HepG2 (cell line): ENCODE results near the gene WDR11. TPM values are rescaled to one million over a fixed set of nuclear protein-coding genes. Genes with fewer than 3 reads are reported as not detected.
A peak's percentile ranks its signal among the peaks of the same experiment; 100 is the strongest.

Source experiments
- AKAP8 ChIP-seq: sonication (generic); formaldehyde crosslinking; IDR thresholded peaks from 2 replicates; pipeline ENCODE4 v1.5.1; 2020; ENCODE audit warnings: mild to moderate bottlenecking, missing genetic modification reagents
- GATA4 ChIP-seq: sonication (generic); IDR thresholded peaks from 2 replicates; pipeline ENCODE4 v1.6.1; 2016; ENCODE audit warnings: antibody characterized with exemption, low read depth, borderline replicate concordance
- MLLT10 ChIP-seq: sonication (generic); formaldehyde crosslinking; IDR thresholded peaks from 2 replicates; pipeline ENCODE4 v1.4.0; 2020; ENCODE audit warnings: missing genetic modification reagents
- ZNF136 ChIP-seq: sonication (generic); formaldehyde crosslinking; IDR thresholded peaks from 2 replicates; pipeline ENCODE4 v1.8.1; 2022; ENCODE audit warnings: low read depth, mild to moderate bottlenecking, moderate library complexity, missing genetic modification reagents
- ZNF562 ChIP-seq: sonication (generic); formaldehyde crosslinking; IDR thresholded peaks from 2 replicates; pipeline ENCODE4 v1.8.0; 2022; ENCODE audit warnings: missing genetic modification reagents, borderline replicate concordance
- ZNF629 ChIP-seq: sonication (generic); formaldehyde crosslinking; conservative IDR thresholded peaks from 2 replicates; pipeline ENCODE4 v1.5.0; 2020; ENCODE audit warnings: missing genetic modification reagents
- ZSCAN21 ChIP-seq: sonication (generic); formaldehyde crosslinking; IDR thresholded peaks from 2 replicates; pipeline ENCODE4 v1.8.0; 2022; ENCODE audit warnings: mild to moderate bottlenecking, missing genetic modification reagents, moderate library complexity, borderline replicate concordance
- polyA plus RNA-seq, 8 experiments: library from polyadenylated mRNA; depleted of rRNA in 3 of 8; stranded (reverse) in 7 of 8; unstranded in 1 of 8; fragments of >200 nt; fragmentation: Illumina TruSeq in 4 of 8; extraction: Trizol in 4 of 8; gene quantifications; 2 replicates each; pipeline versions ENCODE4 v1.2.1 to v1.2.3, GENCODE V29; 2011 to 2016; ENCODE audit warnings: low read depth in 4 of 8, missing spikeins in 1 of 8, mixed read lengths in 1 of 8; ENCODE audit not compliant: insufficient read depth in 1 of 8
- total RNA-seq, 5 experiments: library from RNA; depleted of rRNA; stranded (reverse); fragments of >200 nt; fragmentation: Illumina TruSeq; extraction: Trizol; gene quantifications; 2 replicates each; pipeline ENCODE4 v1.2.3, GENCODE V29; 2016; ENCODE audit warnings: low read depth in 1 of 5
- TF ChIP-seq, protein P1 (sequence below), 2 experiments: fragments of 450-650 bp in 1 of 2; sonication (generic) in 1 of 2; formaldehyde crosslinking in 1 of 2; IDR thresholded peaks; 2 replicates each; pipeline versions ENCODE4 v1.6.1 to v1.8.0; 2016 to 2022; ENCODE audit warnings: antibody characterized with exemption in 1 of 2, mild to moderate bottlenecking in 1 of 2, missing genetic modification reagents in 1 of 2
- TF ChIP-seq, protein P2 (sequence below): sonication (generic); formaldehyde crosslinking; IDR thresholded peaks from 2 replicates; pipeline ENCODE4 v1.4.0; 2020; ENCODE audit warnings: mild to moderate bottlenecking, missing genetic modification reagents, borderline replicate concordance
- TF ChIP-seq, protein P3 (sequence below): sonication (generic); formaldehyde crosslinking; IDR thresholded peaks from 2 replicates; pipeline ENCODE4 v1.5.0; 2020; ENCODE audit warnings: mild to moderate bottlenecking, low read depth, missing genetic modification reagents, borderline replicate concordance
- TF ChIP-seq, protein P4 (sequence below): sonication (generic); formaldehyde crosslinking; IDR thresholded peaks from 2 replicates; pipeline ENCODE4 v1.4.0; 2020; ENCODE audit warnings: missing genetic modification reagents, mild to moderate bottlenecking, borderline replicate concordance

Gene WDR11
- total and polyA plus RNA-seq, 2 of the 13 experiments (the other 11 are each of a cell fraction or from before 2014, with no cell fraction given), result 38.0 to 45.2 TPM

DNA sequence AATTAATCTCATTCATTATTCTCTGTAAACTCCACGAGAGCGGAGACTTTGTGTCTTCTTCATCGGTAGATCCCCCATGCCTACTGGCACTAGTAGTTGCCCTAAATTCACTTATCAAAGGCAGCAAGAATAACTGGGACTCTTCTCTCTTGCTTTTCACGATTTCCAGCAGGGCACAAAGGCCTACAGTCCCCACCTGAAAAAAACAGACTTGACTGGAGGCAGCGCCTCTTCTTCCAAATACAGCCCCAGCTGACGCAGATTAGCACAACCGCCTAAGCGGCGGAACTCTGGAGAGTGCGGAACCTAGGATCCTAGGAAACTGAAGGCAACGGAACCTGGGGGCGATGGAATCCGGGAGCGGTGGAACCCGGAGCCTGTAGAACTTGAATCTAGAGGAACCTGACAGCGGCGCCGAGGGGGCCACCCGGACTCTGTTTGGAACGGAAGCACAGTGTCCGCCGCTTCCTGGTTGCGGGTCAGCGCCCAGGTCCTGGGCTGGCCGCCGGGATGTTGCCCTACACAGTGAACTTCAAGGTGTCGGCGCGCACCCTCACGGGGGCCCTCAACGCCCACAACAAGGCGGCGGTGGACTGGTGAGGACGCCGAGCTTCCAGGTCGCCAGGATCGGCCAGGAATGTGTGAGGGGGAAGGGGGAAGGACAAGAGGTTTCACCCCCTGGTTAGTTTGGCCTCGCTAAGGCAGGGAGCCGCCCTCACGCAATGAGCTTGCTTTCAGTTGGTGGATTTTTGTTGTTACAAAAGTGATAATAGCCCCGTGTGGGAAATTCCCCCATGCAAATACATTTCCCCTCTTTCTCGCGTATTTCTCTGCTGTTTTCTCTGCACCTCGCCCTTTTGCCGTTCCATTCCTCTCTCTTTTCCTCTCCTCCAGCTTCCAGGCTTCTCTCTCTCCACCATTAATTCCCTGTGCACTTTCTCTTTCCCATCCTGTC, at the start of gene WDR11 (continued):
- TF ChIP-seq, protein P1, sequence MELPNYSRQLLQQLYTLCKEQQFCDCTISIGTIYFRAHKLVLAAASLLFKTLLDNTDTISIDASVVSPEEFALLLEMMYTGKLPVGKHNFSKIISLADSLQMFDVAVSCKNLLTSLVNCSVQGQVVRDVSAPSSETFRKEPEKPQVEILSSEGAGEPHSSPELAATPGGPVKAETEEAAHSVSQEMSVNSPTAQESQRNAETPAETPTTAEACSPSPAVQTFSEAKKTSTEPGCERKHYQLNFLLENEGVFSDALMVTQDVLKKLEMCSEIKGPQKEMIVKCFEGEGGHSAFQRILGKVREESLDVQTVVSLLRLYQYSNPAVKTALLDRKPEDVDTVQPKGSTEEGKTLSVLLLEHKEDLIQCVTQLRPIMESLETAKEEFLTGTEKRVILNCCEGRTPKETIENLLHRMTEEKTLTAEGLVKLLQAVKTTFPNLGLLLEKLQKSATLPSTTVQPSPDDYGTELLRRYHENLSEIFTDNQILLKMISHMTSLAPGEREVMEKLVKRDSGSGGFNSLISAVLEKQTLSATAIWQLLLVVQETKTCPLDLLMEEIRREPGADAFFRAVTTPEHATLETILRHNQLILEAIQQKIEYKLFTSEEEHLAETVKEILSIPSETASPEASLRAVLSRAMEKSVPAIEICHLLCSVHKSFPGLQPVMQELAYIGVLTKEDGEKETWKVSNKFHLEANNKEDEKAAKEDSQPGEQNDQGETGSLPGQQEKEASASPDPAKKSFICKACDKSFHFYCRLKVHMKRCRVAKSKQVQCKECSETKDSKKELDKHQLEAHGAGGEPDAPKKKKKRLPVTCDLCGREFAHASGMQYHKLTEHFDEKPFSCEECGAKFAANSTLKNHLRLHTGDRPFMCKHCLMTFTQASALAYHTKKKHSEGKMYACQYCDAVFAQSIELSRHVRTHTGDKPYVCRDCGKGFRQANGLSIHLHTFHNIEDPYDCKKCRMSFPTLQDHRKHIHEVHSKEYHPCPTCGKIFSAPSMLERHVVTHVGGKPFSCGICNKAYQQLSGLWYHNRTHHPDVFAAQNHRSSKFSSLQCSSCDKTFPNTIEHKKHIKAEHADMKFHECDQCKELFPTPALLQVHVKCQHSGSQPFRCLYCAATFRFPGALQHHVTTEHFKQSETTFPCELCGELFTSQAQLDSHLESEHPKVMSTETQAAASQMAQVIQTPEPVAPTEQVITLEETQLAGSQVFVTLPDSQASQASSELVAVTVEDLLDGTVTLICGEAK (IDR thresholded peaks at IDR 0.05), result peak; percentile 94
- TF ChIP-seq, protein P1 (CRISPR knock-in tag; IDR thresholded peaks at IDR 0.05), result peak; percentile 93
- TF ChIP-seq, protein P2, sequence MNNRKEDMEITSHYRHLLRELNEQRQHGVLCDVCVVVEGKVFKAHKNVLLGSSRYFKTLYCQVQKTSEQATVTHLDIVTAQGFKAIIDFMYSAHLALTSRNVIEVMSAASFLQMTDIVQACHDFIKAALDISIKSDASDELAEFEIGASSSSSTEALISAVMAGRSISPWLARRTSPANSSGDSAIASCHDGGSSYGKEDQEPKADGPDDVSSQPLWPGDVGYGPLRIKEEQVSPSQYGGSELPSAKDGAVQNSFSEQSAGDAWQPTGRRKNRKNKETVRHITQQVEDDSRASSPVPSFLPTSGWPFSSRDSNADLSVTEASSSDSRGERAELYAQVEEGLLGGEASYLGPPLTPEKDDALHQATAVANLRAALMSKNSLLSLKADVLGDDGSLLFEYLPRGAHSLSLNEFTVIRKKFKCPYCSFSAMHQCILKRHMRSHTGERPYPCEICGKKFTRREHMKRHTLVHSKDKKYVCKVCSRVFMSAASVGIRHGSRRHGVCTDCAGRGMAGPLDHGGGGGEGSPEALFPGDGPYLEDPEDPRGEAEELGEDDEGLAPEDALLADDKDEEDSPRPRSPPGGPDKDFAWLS, result 0 out of 2 replicates have a peak, but pooled peaks have one; percentile 56
- 0 out of 2 replicates have a peak, but pooled peaks have one; percentile 36 for TF ChIP-seq ZNF136
- no peak for TF ChIP-seq MLLT10 (CRISPR knock-in tag)
- TF ChIP-seq AKAP8 (CRISPR knock-in tag), result no peak
- no peak for TF ChIP-seq ZNF629 (CRISPR knock-in tag)
- TF ChIP-seq, protein P3, sequence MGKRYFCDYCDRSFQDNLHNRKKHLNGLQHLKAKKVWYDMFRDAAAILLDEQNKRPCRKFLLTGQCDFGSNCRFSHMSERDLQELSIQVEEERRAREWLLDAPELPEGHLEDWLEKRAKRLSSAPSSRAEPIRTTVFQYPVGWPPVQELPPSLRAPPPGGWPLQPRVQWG (CRISPR knock-in tag), result no peak
- TF ChIP-seq ZNF562 (CRISPR knock-in tag), result no peak
- peak; percentile 74 for TF ChIP-seq ZSCAN21 (CRISPR knock-in tag)
- TF ChIP-seq, protein P4, sequence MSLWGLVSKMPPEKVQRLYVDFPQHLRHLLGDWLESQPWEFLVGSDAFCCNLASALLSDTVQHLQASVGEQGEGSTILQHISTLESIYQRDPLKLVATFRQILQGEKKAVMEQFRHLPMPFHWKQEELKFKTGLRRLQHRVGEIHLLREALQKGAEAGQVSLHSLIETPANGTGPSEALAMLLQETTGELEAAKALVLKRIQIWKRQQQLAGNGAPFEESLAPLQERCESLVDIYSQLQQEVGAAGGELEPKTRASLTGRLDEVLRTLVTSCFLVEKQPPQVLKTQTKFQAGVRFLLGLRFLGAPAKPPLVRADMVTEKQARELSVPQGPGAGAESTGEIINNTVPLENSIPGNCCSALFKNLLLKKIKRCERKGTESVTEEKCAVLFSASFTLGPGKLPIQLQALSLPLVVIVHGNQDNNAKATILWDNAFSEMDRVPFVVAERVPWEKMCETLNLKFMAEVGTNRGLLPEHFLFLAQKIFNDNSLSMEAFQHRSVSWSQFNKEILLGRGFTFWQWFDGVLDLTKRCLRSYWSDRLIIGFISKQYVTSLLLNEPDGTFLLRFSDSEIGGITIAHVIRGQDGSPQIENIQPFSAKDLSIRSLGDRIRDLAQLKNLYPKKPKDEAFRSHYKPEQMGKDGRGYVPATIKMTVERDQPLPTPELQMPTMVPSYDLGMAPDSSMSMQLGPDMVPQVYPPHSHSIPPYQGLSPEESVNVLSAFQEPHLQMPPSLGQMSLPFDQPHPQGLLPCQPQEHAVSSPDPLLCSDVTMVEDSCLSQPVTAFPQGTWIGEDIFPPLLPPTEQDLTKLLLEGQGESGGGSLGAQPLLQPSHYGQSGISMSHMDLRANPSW (CRISPR knock-in tag), result peak; percentile 82; the same call in 1 of the 2 replicates
- TF ChIP-seq GATA4, result peak; percentile 69; the same call in 1 of the 2 replicates
